Activated naive CD8-positive, alpha-beta T cell treated with anti-CD3 and anti-CD28 coated beads, Interleukin-2, amount 50 U/mL, for 24 hours (primary cell): ENCODE measurements around the gene AIP.

Experiments used
- ATAC-seq: fragments of 150-1000 bp; cut with Tn5 transposase; one replicate; pipeline ENCODE4 v1.10.0; 2021
- DNase-seq: peaks from one replicate; pipeline ENCODE4 v3.0.0; 2021
- H3K27ac Mint-ChIP-seq: one replicate; pipeline ENCODE4 v1.8.0; 2021; ENCODE audit warnings: mild to moderate bottlenecking, mixed read lengths
- H3K27me3 Mint-ChIP-seq: one replicate; pipeline ENCODE4 v1.8.0; 2021; ENCODE audit warnings: mixed read lengths
- H3K36me3 Mint-ChIP-seq: one replicate; pipeline ENCODE4 v1.8.0; 2021; ENCODE audit warnings: low read depth, mixed read lengths
- H3K4me1 Mint-ChIP-seq: one replicate; pipeline ENCODE4 v1.8.0; 2021; ENCODE audit warnings: mixed read lengths
- H3K4me3 Mint-ChIP-seq: one replicate; pipeline ENCODE4 v1.8.0; 2021; ENCODE audit warnings: mild to moderate bottlenecking, moderate library complexity, mixed read lengths
- H3K9me3 Mint-ChIP-seq: one replicate; pipeline ENCODE4 v1.8.0; 2021; ENCODE audit warnings: mixed read lengths

AIP gene

GRCh38 chr11:67482827-67483798 is at the start of gene AIP:
TSS of gene AIP (plus strand) at chr11:67483026. CDS start at chr11:67483159, 133 bp downstream.
- H3K36me3 Mint-ChIP-seq = peaks cover 23% of the 10 kb centered on the region
- ATAC-seq = peak; percentile 58
- peak; percentile 97 for DNase-seq
- H3K4me1 Mint-ChIP-seq = peaks cover 58% of the 10 kb centered on the region
- H3K27ac Mint-ChIP-seq = peak within 1 kb of the TSS; percentile 99
- no peaks in the 10 kb centered on the region for H3K27me3 Mint-ChIP-seq
- H3K4me3 Mint-ChIP-seq = peak within 1 kb of the TSS; percentile 93
- no peaks in the 10 kb centered on the region for H3K9me3 Mint-ChIP-seq

GRCh38 chr11:67433536-67434394 is 49.1 kb upstream of the AIP start:
- Mint-ChIP-seq H3K27ac (peak overlapping the region; percentile 76), H3K4me3 (peak overlapping the region; percentile 58), H3K27me3 (no peaks in the 10 kb centered on the region), H3K4me1 (peaks cover 61% of the 10 kb centered on the region), H3K9me3 (no peaks in the 10 kb centered on the region), H3K36me3 (peaks cover 28% of the 10 kb centered on the region)
- DNase-seq (no peak), ATAC-seq (no peak)

GRCh38 chr11:67434395-67434881 is 48.4 kb upstream of the AIP start:
- Mint-ChIP-seq H3K4me3 (peak overlapping the region; percentile 58), H3K9me3 (no peaks in the 10 kb centered on the region), H3K27me3 (no peaks in the 10 kb centered on the region), H3K36me3 (peaks cover 34% of the 10 kb centered on the region), H3K4me1 (peaks cover 63% of the 10 kb centered on the region), H3K27ac (peak overlapping the region; percentile 76)
- peak; percentile 5 for ATAC-seq
- DNase-seq = no peak

- Mint-ChIP-seq H3K27me3 (no peaks in the 10 kb centered on the region), H3K9me3 (no peaks in the 10 kb centered on the region), H3K36me3 (peaks cover 35% of the 10 kb centered on the region), H3K4me1 (peaks cover 63% of the 10 kb centered on the region), H3K4me3 (peak overlapping the region; percentile 94), H3K27ac (peak overlapping the region; percentile 91)
- DNase-seq (peak; percentile 69), ATAC-seq (peak; percentile 2)
These were observed 47.6 kb upstream of the AIP start for GRCh38 chr11:67435031-67435726.

- H3K36me3 Mint-ChIP-seq = peaks cover 34% of the 10 kb centered on the region
- H3K27ac Mint-ChIP-seq = peak overlapping the region; percentile 91
- ATAC-seq (peak; percentile 3), DNase-seq (no peak)
- peaks cover 66% of the 10 kb centered on the region for H3K4me1 Mint-ChIP-seq
- no peaks in the 10 kb centered on the region for H3K27me3 Mint-ChIP-seq
- H3K9me3 Mint-ChIP-seq = no peaks in the 10 kb centered on the region
- peak overlapping the region; percentile 94 for H3K4me3 Mint-ChIP-seq
These were observed 46.9 kb upstream of the AIP start for GRCh38 chr11:67435727-67436458.

- no peaks in the 10 kb centered on the region for H3K27me3 Mint-ChIP-seq
- H3K27ac Mint-ChIP-seq = peak overlapping the region; percentile 91
- peak overlapping the region; percentile 94 for H3K4me3 Mint-ChIP-seq
- peak; percentile 43 for ATAC-seq
- H3K4me1 Mint-ChIP-seq = peaks cover 71% of the 10 kb centered on the region
- peaks cover 33% of the 10 kb centered on the region for H3K36me3 Mint-ChIP-seq
- no peaks in the 10 kb centered on the region for H3K9me3 Mint-ChIP-seq
- peak; percentile 87 for DNase-seq
These were observed 46.3 kb upstream of the AIP start for GRCh38 chr11:67436459-67437081.

- DNase-seq (peak; percentile 77), ATAC-seq (peak; percentile 13)
- Mint-ChIP-seq H3K27ac (peak within 1 kb of the TSS; percentile 91), H3K36me3 (peaks cover 27% of the 10 kb centered on the region), H3K27me3 (no peaks in the 10 kb centered on the region), H3K4me3 (peak within 1 kb of the TSS; percentile 94), H3K9me3 (no peaks in the 10 kb centered on the region), H3K4me1 (peaks cover 68% of the 10 kb centered on the region)
These were observed 45.6 kb upstream of the AIP start, which contains the start of gene PTPRCAP for GRCh38 chr11:67437082-67437808. TSS of gene PTPRCAP (minus strand) at chr11:67437682. CDS start at chr11:67437619, 63 bp downstream.

GRCh38 chr11:67437809-67438157 is 45.0 kb upstream of the AIP start:
- peak overlapping the region; percentile 89 for H3K27ac Mint-ChIP-seq
- ATAC-seq (no peak), DNase-seq (no peak)
- H3K27me3 Mint-ChIP-seq = no peaks in the 10 kb centered on the region
- H3K9me3 Mint-ChIP-seq = no peaks in the 10 kb centered on the region
- H3K4me3 Mint-ChIP-seq = peak overlapping the region; percentile 94
- peaks cover 27% of the 10 kb centered on the region for H3K36me3 Mint-ChIP-seq
- H3K4me1 Mint-ChIP-seq = peaks cover 66% of the 10 kb centered on the region

GRCh38 chr11:67438158-67438902 is 44.5 kb upstream of the AIP start:
- DNase-seq = peak; percentile 85
- peaks cover 27% of the 10 kb centered on the region for H3K36me3 Mint-ChIP-seq
- H3K27me3 Mint-ChIP-seq = no peaks in the 10 kb centered on the region
- H3K27ac Mint-ChIP-seq = peak overlapping the region; percentile 89
- H3K9me3 Mint-ChIP-seq = no peaks in the 10 kb centered on the region
- peaks cover 63% of the 10 kb centered on the region for H3K4me1 Mint-ChIP-seq
- peak; percentile 48 for ATAC-seq
- peak overlapping the region; percentile 94 for H3K4me3 Mint-ChIP-seq

- ATAC-seq (no peak), DNase-seq (no peak)
- H3K27ac Mint-ChIP-seq = peak overlapping the region; percentile 85
- peaks cover 25% of the 10 kb centered on the region for H3K36me3 Mint-ChIP-seq
- no peaks in the 10 kb centered on the region for H3K9me3 Mint-ChIP-seq
- peaks cover 62% of the 10 kb centered on the region for H3K4me1 Mint-ChIP-seq
- H3K27me3 Mint-ChIP-seq = no peaks in the 10 kb centered on the region
- peak overlapping the region; percentile 94 for H3K4me3 Mint-ChIP-seq
These were observed 43.3 kb upstream of the AIP start for GRCh38 chr11:67439321-67440228.
